GM23338 (cell line): Measurements from ENCODE around the gene COL8A1. TPM values are rescaled to one million over a fixed set of nuclear protein-coding genes. Genes with fewer than 3 reads are reported as not detected.

Experiments used
- ATAC-seq: fragments of 200-7000 bp; cut with Tn5 transposase; 3 replicates; pipeline ENCODE4 v1.9.1; 2020
- DNase-seq: peaks from one replicate; pipeline ENCODE4 v3.0.0-alpha.2; 2015; ENCODE audit warnings: low spot score
- H2AFZ ChIP-seq: fragments of 200-600 bp; sonication (generic); 2 replicates; pipeline ENCODE4 v1.8.0; 2016; ENCODE audit warnings: antibody characterized with exemption, mild to moderate bottlenecking, moderate library complexity
- H3F3A ChIP-seq: fragments of 200-600 bp; sonication (generic); replicated peaks from 2 replicates; pipeline ENCODE4 v1.8.0; 2017; ENCODE audit warnings: antibody characterized with exemption, mixed run types, low read depth
- H3K27ac ChIP-seq: fragments of 200-600 bp; sonication (generic); 2 replicates; pipeline ENCODE4 v1.6.1; 2016; ENCODE audit warnings: low read depth
- H3K27me3 ChIP-seq: fragments of 200-600 bp; sonication (generic); 2 replicates; pipeline ENCODE4 v1.8.0; 2016; ENCODE audit warnings: mild to moderate bottlenecking, mixed run types, moderate library complexity; ENCODE audit not compliant: insufficient read depth
- H3K36me3 ChIP-seq: fragments of 200-600 bp; sonication (generic); 2 replicates; pipeline ENCODE4 v1.8.0; 2016; ENCODE audit warnings: mild to moderate bottlenecking; ENCODE audit not compliant: insufficient read depth
- H3K4me1 ChIP-seq: fragments of 200-600 bp; sonication (generic); 2 replicates; pipeline ENCODE4 v1.8.0; 2016; ENCODE audit warnings: mild to moderate bottlenecking, moderate library complexity; ENCODE audit not compliant: insufficient read depth
- H3K4me2 ChIP-seq: fragments of 200-600 bp; sonication (generic); 2 replicates; pipeline ENCODE4 v1.7.1; 2017; ENCODE audit warnings: mixed run types
- H3K4me3 ChIP-seq: fragments of 200-600 bp; sonication (generic); 2 replicates; pipeline ENCODE4 v1.6.1; 2016; ENCODE audit warnings: mixed run types
- H3K79me2 ChIP-seq: fragments of 200-600 bp; sonication (generic); replicated peaks from 2 replicates; pipeline ENCODE4 v1.8.0; 2017; ENCODE audit warnings: mild to moderate bottlenecking; ENCODE audit not compliant: insufficient read depth
- H3K9me2 ChIP-seq: fragments of 200-600 bp; sonication (generic); 2 replicates; pipeline ENCODE4 v1.8.0; 2017; ENCODE audit not compliant: insufficient read depth
- H4K20me1 ChIP-seq: fragments of 200-600 bp; sonication (generic); replicated peaks from 2 replicates; pipeline ENCODE4 v1.8.0; 2017; ENCODE audit warnings: mild to moderate bottlenecking; ENCODE audit not compliant: insufficient read depth
- H3K27ac Mint-ChIP-seq: 2 replicates; pipeline ENCODE4 v1.8.0; 2020; ENCODE audit warnings: inconsistent platforms, mild to moderate bottlenecking, moderate library complexity, mixed read lengths
- H3K27me3 Mint-ChIP-seq: 3 replicates; pipeline ENCODE4 v1.8.0; 2022; ENCODE audit warnings: low read depth, mild to moderate bottlenecking, moderate library complexity, mixed read lengths, inconsistent platforms; ENCODE audit not compliant: insufficient read depth, poor library complexity
- H3K36me3 Mint-ChIP-seq: 3 replicates; pipeline ENCODE4 v1.8.0; 2021; ENCODE audit warnings: low read depth, mild to moderate bottlenecking, inconsistent platforms, moderate library complexity, mixed read lengths
- H3K4me1 Mint-ChIP-seq: 3 replicates; pipeline ENCODE4 v1.8.0; 2020; ENCODE audit warnings: mild to moderate bottlenecking, inconsistent platforms, mixed read lengths
- H3K4me3 Mint-ChIP-seq: 3 replicates; pipeline ENCODE4 v1.8.0; 2021; ENCODE audit warnings: moderate library complexity, mild to moderate bottlenecking, inconsistent platforms, mixed read lengths
- H3K9me3 Mint-ChIP-seq: 3 replicates; pipeline ENCODE4 v1.8.0; 2020; ENCODE audit warnings: moderate library complexity, mild to moderate bottlenecking, inconsistent platforms, mixed read lengths
- CREB1 ChIP-seq: fragments of 250-450 bp; sonication (Bioruptor Pico); IDR thresholded peaks from 2 replicates; pipeline ENCODE4 v1.5.0; 2020; ENCODE audit warnings: low read depth, mild to moderate bottlenecking, moderate library complexity
- EZH2 ChIP-seq: fragments of 200-600 bp; sonication (generic); IDR thresholded peaks from one replicate; pipeline ENCODE4 v1.8.0; 2017; ENCODE audit warnings: antibody characterized with exemption, mild to moderate bottlenecking, low read depth; ENCODE audit not compliant: unreplicated experiment
- EZH2phosphoT487 ChIP-seq: fragments of 200-600 bp; sonication (generic); IDR thresholded peaks from one replicate; pipeline ENCODE4 v1.8.1; 2018; ENCODE audit warnings: antibody characterized with exemption; ENCODE audit not compliant: unreplicated experiment
- JUNB ChIP-seq: IDR thresholded peaks from one replicate; pipeline ENCODE4 v1.6.1; 2016; ENCODE audit warnings: antibody characterized with exemption; ENCODE audit not compliant: unreplicated experiment
- NANOG ChIP-seq: IDR thresholded peaks from 2 replicates; pipeline ENCODE4 v1.6.1; 2016; ENCODE audit warnings: antibody characterized with exemption, borderline replicate concordance
- POLR2AphosphoS5 ChIP-seq: IDR thresholded peaks from 2 replicates; pipeline ENCODE4 v1.6.1; 2016; ENCODE audit warnings: antibody characterized with exemption, low read depth
- STAT1 ChIP-seq: IDR thresholded peaks from one replicate; pipeline ENCODE4 v1.6.1; 2016; ENCODE audit warnings: antibody characterized with exemption; ENCODE audit not compliant: unreplicated experiment
- ZNF114 ChIP-seq: fragments of 250-450 bp; sonication (Bioruptor Pico); IDR thresholded peaks from 2 replicates; pipeline ENCODE4 v1.5.0; 2020; ENCODE audit warnings: mild to moderate bottlenecking, moderate library complexity
- ZNF331 ChIP-seq: fragments of 250-450 bp; sonication (Bioruptor Pico); IDR thresholded peaks from 2 replicates; pipeline ENCODE4 v1.5.0; 2020; ENCODE audit warnings: low read depth, mild to moderate bottlenecking, moderate library complexity
- polyA plus RNA-seq: library from polyadenylated mRNA; unstranded; fragments of >200 nt; fragmentation: Nextera tagmentation; extraction: Ambion mirVana; gene quantifications from 2 replicates; pipeline ENCODE4 v1.2.1, GENCODE V29; 2016
- total RNA-seq: library from RNA; depleted of rRNA; stranded (reverse); fragments of >200 nt; shearing (Covaris generic); gene quantifications from 2 replicates; pipeline ENCODE4 v1.2.3, GENCODE V29; 2014
- TF ChIP-seq, protein P1 (sequence below), 2 experiments: fragments of 200-600 bp in 1 of 2; sonication (generic) in 1 of 2; conservative IDR thresholded peaks; 2 replicates each; pipeline versions ENCODE4 v1.5.1 to v1.6.1; 2016 to 2017; ENCODE audit warnings: antibody characterized with exemption in 2 of 2, low read depth in 2 of 2, mild to moderate bottlenecking in 2 of 2, moderate library complexity in 1 of 2
- TF ChIP-seq, protein P2 (sequence below): IDR thresholded peaks from one replicate; pipeline ENCODE4 v1.6.1; 2018; ENCODE audit warnings: antibody characterized with exemption; ENCODE audit not compliant: unreplicated experiment
- TF ChIP-seq, protein P3 (sequence below): fragments of 250-450 bp; sonication (Bioruptor Pico); IDR thresholded peaks from 2 replicates; pipeline ENCODE4 v1.5.0; 2020; ENCODE audit warnings: mild to moderate bottlenecking, moderate library complexity
- TF ChIP-seq, protein P4 (sequence below): IDR thresholded peaks from 2 replicates; pipeline ENCODE4 v1.6.1; 2016; ENCODE audit warnings: antibody characterized with exemption

Gene COL8A1
- total and polyA plus RNA-seq, 2 experiments from 2014 or later = 0.26 to 0.97 TPM

DNA sequence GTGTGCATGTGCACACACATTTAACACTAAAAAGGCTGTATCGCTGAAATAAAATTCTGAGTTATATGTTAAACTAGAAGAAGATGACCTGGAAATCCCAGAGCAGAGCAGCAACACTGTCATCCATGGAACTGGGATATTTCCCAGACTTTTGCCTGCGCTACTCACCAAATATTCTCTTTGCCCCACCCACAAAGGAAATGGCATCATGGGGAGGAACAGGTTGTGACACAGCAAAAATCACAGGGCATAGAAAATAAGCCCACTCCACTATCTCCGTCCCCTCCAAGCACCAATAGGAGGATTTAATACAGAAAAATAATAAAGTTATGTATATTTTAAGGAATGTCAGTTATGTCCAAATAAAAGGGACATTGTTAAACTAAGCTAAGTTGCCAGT lies 71.7 kb downstream of the COL8A1 start:
- TF ChIP-seq STAT1 (no peak), EZH2 (no peak), CREB1 (CRISPR knock-in tag) (no peak), ZNF331 (CRISPR knock-in tag) (no peak), NANOG (no peak), ZNF114 (CRISPR knock-in tag) (no peak), EZH2phosphoT487 (no peak), JUNB (no peak), POLR2AphosphoS5 (no peak)
- TF ChIP-seq, protein P1, sequence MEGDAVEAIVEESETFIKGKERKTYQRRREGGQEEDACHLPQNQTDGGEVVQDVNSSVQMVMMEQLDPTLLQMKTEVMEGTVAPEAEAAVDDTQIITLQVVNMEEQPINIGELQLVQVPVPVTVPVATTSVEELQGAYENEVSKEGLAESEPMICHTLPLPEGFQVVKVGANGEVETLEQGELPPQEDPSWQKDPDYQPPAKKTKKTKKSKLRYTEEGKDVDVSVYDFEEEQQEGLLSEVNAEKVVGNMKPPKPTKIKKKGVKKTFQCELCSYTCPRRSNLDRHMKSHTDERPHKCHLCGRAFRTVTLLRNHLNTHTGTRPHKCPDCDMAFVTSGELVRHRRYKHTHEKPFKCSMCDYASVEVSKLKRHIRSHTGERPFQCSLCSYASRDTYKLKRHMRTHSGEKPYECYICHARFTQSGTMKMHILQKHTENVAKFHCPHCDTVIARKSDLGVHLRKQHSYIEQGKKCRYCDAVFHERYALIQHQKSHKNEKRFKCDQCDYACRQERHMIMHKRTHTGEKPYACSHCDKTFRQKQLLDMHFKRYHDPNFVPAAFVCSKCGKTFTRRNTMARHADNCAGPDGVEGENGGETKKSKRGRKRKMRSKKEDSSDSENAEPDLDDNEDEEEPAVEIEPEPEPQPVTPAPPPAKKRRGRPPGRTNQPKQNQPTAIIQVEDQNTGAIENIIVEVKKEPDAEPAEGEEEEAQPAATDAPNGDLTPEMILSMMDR (conservative IDR thresholded peaks at IDR 0.05; ENCODE audit: low read depth in 2 of 2) = no peak
- TF ChIP-seq, protein P2, sequence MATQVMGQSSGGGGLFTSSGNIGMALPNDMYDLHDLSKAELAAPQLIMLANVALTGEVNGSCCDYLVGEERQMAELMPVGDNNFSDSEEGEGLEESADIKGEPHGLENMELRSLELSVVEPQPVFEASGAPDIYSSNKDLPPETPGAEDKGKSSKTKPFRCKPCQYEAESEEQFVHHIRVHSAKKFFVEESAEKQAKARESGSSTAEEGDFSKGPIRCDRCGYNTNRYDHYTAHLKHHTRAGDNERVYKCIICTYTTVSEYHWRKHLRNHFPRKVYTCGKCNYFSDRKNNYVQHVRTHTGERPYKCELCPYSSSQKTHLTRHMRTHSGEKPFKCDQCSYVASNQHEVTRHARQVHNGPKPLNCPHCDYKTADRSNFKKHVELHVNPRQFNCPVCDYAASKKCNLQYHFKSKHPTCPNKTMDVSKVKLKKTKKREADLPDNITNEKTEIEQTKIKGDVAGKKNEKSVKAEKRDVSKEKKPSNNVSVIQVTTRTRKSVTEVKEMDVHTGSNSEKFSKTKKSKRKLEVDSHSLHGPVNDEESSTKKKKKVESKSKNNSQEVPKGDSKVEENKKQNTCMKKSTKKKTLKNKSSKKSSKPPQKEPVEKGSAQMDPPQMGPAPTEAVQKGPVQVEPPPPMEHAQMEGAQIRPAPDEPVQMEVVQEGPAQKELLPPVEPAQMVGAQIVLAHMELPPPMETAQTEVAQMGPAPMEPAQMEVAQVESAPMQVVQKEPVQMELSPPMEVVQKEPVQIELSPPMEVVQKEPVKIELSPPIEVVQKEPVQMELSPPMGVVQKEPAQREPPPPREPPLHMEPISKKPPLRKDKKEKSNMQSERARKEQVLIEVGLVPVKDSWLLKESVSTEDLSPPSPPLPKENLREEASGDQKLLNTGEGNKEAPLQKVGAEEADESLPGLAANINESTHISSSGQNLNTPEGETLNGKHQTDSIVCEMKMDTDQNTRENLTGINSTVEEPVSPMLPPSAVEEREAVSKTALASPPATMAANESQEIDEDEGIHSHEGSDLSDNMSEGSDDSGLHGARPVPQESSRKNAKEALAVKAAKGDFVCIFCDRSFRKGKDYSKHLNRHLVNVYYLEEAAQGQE = no peak
- TF ChIP-seq, protein P3, sequence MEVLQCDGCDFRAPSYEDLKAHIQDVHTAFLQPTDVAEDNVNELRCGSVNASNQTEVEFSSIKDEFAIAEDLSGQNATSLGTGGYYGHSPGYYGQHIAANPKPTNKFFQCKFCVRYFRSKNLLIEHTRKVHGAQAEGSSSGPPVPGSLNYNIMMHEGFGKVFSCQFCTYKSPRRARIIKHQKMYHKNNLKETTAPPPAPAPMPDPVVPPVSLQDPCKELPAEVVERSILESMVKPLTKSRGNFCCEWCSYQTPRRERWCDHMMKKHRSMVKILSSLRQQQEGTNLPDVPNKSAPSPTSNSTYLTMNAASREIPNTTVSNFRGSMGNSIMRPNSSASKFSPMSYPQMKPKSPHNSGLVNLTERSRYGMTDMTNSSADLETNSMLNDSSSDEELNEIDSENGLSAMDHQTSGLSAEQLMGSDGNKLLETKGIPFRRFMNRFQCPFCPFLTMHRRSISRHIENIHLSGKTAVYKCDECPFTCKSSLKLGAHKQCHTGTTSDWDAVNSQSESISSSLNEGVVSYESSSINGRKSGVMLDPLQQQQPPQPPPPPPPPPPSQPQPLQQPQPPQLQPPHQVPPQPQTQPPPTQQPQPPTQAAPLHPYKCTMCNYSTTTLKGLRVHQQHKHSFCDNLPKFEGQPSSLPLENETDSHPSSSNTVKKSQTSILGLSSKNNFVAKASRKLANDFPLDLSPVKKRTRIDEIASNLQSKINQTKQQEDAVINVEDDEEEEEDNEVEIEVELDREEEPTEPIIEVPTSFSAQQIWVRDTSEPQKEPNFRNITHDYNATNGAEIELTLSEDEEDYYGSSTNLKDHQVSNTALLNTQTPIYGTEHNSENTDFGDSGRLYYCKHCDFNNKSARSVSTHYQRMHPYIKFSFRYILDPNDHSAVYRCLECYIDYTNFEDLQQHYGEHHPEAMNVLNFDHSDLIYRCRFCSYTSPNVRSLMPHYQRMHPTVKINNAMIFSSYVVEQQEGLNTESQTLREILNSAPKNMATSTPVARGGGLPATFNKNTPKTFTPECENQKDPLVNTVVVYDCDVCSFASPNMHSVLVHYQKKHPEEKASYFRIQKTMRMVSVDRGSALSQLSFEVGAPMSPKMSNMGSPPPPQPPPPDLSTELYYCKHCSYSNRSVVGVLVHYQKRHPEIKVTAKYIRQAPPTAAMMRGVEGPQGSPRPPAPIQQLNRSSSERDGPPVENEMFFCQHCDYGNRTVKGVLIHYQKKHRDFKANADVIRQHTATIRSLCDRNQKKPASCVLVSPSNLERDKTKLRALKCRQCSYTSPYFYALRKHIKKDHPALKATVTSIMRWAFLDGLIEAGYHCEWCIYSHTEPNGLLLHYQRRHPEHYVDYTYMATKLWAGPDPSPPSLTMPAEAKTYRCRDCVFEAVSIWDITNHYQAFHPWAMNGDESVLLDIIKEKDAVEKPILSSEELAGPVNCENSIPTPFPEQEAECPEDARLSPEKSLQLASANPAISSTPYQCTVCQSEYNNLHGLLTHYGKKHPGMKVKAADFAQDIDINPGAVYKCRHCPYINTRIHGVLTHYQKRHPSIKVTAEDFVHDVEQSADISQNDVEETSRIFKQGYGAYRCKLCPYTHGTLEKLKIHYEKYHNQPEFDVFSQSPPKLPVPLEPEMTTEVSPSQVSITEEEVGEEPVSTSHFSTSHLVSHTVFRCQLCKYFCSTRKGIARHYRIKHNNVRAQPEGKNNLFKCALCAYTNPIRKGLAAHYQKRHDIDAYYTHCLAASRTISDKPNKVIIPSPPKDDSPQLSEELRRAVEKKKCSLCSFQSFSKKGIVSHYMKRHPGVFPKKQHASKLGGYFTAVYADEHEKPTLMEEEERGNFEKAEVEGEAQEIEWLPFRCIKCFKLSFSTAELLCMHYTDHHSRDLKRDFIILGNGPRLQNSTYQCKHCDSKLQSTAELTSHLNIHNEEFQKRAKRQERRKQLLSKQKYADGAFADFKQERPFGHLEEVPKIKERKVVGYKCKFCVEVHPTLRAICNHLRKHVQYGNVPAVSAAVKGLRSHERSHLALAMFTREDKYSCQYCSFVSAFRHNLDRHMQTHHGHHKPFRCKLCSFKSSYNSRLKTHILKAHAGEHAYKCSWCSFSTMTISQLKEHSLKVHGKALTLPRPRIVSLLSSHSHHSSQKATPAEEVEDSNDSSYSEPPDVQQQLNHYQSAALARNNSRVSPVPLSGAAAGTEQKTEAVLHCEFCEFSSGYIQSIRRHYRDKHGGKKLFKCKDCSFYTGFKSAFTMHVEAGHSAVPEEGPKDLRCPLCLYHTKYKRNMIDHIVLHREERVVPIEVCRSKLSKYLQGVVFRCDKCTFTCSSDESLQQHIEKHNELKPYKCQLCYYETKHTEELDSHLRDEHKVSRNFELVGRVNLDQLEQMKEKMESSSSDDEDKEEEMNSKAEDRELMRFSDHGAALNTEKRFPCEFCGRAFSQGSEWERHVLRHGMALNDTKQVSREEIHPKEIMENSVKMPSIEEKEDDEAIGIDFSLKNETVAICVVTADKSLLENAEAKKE (CRISPR knock-in tag) = no peak
- TF ChIP-seq, protein P4, sequence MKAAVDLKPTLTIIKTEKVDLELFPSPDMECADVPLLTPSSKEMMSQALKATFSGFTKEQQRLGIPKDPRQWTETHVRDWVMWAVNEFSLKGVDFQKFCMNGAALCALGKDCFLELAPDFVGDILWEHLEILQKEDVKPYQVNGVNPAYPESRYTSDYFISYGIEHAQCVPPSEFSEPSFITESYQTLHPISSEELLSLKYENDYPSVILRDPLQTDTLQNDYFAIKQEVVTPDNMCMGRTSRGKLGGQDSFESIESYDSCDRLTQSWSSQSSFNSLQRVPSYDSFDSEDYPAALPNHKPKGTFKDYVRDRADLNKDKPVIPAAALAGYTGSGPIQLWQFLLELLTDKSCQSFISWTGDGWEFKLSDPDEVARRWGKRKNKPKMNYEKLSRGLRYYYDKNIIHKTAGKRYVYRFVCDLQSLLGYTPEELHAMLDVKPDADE = no peak
- H3K4me2 ChIP-seq = no peak overlapping the region

More for the DNA sequence above, 71.7 kb downstream of the COL8A1 start:
- ATAC-seq (no peak), DNase-seq (no peak)
- Mint-ChIP-seq H3K4me1 (peaks cover 1% of the 10 kb centered on the region; the same call in 1 of the 3 replicates), H3K27me3 (no peaks in the 10 kb centered on the region), H3K4me3 (no peak overlapping the region), H3K9me3 (no peaks in the 10 kb centered on the region), H3K36me3 (no peaks in the 10 kb centered on the region), H3K27ac (no peak overlapping the region)
- no peaks in the 10 kb centered on the region for H3K79me2 ChIP-seq
- no peak overlapping the region for H3K27ac ChIP-seq
- no peaks in the 10 kb centered on the region for H3F3A ChIP-seq
- H3K27me3 ChIP-seq = no peaks in the 10 kb centered on the region
- H3K4me1 ChIP-seq = peaks cover 5% of the 10 kb centered on the region; the same call in 1 of the 2 replicates
- H3K36me3 ChIP-seq = no peaks in the 10 kb centered on the region
- no peaks in the 10 kb centered on the region for H4K20me1 ChIP-seq
- no peak overlapping the region for H3K4me3 ChIP-seq
- H2AFZ ChIP-seq = no peak overlapping the region; the same call in 1 of the 2 replicates
- H3K9me2 ChIP-seq = peaks cover 4% of the 10 kb centered on the region
